Aorta (tissue), 5 donors: ENCODE results near the gene DNAAF1. TPM values are rescaled to one million over a fixed set of nuclear protein-coding genes. Genes with fewer than 3 reads are reported as not detected.
"Not testable (repeated sequence)": the region's sequence is repeated elsewhere in the genome, so short reads cannot be mapped to it uniquely, and the experiment has no call there.

ENCODE experiments used
- ATAC-seq: fragments of 200-7000 bp; cut with Tn5 transposase; one replicate; pipeline ENCODE4 v1.9.1; 2022; ENCODE audit warnings: moderate library complexity; ENCODE audit not compliant: low FRiP score
- DNase-seq, 2 donors: peaks; one replicate each; pipeline ENCODE4 v3.0.0-alpha.2; 2020
- H3K27ac ChIP-seq, 2 donors: one replicate each; pipeline ENCODE4 v1.5.1; 2013; ENCODE audit warnings: low read length in 2 of 2, mild to moderate bottlenecking in 2 of 2, moderate library complexity in 2 of 2, control low read depth in 1 of 2, inconsistent platforms in 1 of 2, low read depth in 1 of 2
- H3K27me3 ChIP-seq, 2 donors: one replicate each; pipeline ENCODE4 v1.6.1; 2013; ENCODE audit warnings: control low read depth in 1 of 2, low read length in 1 of 2, mild to moderate bottlenecking in 1 of 2, moderate library complexity in 1 of 2; ENCODE audit not compliant: insufficient read depth in 2 of 2, control insufficient read depth in 1 of 2
- H3K36me3 ChIP-seq, 2 donors: one replicate each; pipeline ENCODE4 v1.6.1; 2013; ENCODE audit warnings: control low read depth in 1 of 2, low read length in 1 of 2, mild to moderate bottlenecking in 1 of 2; ENCODE audit not compliant: insufficient read depth in 2 of 2, control insufficient read depth in 1 of 2
- H3K4me1 ChIP-seq, 2 donors: one replicate each; pipeline ENCODE4 v1.6.1; 2013; ENCODE audit warnings: low read length in 2 of 2, control low read depth in 1 of 2, mild to moderate bottlenecking in 1 of 2, moderate library complexity in 1 of 2; ENCODE audit not compliant: insufficient read depth in 2 of 2, control insufficient read depth in 1 of 2
- H3K4me3 ChIP-seq, 2 donors: one replicate each; pipeline ENCODE4 v1.5.1; 2013; ENCODE audit warnings: low read length in 2 of 2, control low read depth in 1 of 2, mild to moderate bottlenecking in 1 of 2
- H3K9me3 ChIP-seq: one replicate; pipeline ENCODE4 v1.6.1; 2013; ENCODE audit warnings: mild to moderate bottlenecking, low read length; ENCODE audit not compliant: control insufficient read depth
- WGBS, 2 donors: extraction: QIAGEN DNeasy Blood & Tissue Kit; methylation state at CpG; one replicate each; pipeline ENCODE4 v1.1.7; 2013; 5-methylcytosine and 5-hydroxymethylcytosine counted together
- intact Hi-C, 2 donors: fragments of 100-400 bp; cut with DNase I; formaldehyde crosslinking; loops; one replicate each; pipeline versions ENCODE4 v1.14.2 to v1.15.0; 2022
- polyA plus RNA-seq, 2 donors: library from polyadenylated mRNA; stranded (reverse); fragments of 200-250 nt; gene quantifications; one replicate each; pipeline ENCODE4 v1.2.3, GENCODE V29; 2013
- total RNA-seq, 2 donors: library from RNA; stranded (reverse); fragmentation: NEBNext Ultra II Directional; extraction: Animal tissue kit (Norgen Biotek cat#: 25700); gene quantifications; one replicate each; pipeline ENCODE4 v1.2.1, GENCODE V29; 2021
- donor health status: healthy with polysubstance abuse.
- donor health status: Bipolar disorder and iron deficiency.
- donor health status: DM: no; HTN: no; CAD: no.
- donor health status: DM: no; HTN: no; CAD: no.
- donor health status: DM: yes; HTN: yes; CAD: no.

DNAAF1 gene
- total and polyA plus RNA-seq, 4 donors, result 0.19 to 1.4 (median 0.48) TPM; not detected in 1

DNA sequence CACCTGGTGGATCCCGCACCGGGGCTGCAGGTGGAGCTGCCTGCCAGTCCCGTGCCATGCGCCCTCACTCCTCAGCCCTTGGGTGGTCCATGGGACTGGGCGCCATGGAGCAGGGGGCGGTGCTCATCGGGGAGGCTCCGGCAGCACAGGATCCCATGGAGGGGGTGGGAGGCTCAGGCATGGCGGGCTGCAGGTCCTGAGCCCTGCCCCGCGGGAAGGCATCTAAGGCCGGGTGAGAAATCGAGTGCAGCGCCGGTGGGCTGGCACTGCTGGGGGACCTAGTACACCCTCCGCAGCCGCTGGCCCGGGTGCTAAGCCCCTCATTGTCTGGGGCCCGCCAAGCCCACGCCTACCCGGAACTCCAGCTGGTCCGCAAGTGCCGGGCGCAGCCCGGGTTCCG, 59.4 kb downstream of the DNAAF1 start:
- H3K4me3 ChIP-seq, H3K27me3 ChIP-seq, H3K4me1 ChIP-seq, ATAC-seq, H3K9me3 ChIP-seq, intact Hi-C loops, H3K36me3 ChIP-seq, DNase-seq, H3K27ac ChIP-seq: not testable (repeated sequence)
- WGBS, 2 donors, result 95% methylated on average over 26 of the region's 26 CpGs

- H3K27me3 ChIP-seq, H3K4me1 ChIP-seq, H3K36me3 ChIP-seq, DNase-seq, intact Hi-C loops, H3K9me3 ChIP-seq, H3K27ac ChIP-seq, ATAC-seq, H3K4me3 ChIP-seq: not testable (repeated sequence)
- WGBS, 2 donors, result 92 to 94% methylated on average over 6 of the region's 6 CpGs
Measured at GRCh38 chr16:84205123-84205522, 60.0 kb downstream of the DNAAF1 start.

DNA sequence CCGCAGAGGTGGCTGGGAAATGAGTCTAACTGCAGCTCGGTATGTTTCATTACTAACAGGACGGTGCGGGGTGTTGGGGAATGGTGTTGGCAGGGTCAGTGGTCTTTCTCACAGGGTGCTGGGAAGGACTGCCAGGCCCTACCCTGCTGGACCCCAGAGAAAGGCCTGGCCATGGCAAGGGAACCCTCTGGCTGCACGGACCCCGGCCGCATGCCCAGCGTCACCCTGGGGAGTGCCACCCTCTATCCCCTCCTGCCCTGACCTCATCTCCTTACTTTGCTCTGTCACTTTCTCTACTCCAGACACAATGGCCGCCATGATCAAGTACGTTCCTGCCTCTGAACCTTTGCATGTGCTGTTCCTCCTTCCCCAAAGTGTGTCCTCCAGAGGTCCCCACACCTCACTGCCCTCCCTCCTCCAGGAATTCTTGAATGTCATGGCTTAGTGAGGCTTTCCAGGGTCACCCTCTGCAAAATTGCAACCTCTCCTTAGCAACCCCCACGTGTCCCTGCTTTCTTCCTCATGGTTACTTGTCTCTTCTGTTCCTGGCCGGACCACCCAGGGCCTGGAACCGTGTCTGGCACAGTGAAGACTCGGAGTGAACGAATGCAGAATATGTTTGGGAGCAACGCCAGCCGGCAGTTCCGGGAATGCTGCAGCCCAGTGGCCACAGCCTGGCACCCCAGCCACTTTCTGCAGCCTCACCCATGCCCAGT, 61.0 kb downstream of the DNAAF1 start:
- Histone ChIP-seq H3K27ac (no peak overlapping the region), H3K27me3 (no peaks in the 10 kb centered on the region), H3K9me3 (no peaks in the 10 kb centered on the region), H3K4me3 (no peak overlapping the region), H3K4me1 (no peaks in the 10 kb centered on the region), H3K36me3 (no peaks in the 10 kb centered on the region)
- intact Hi-C loops, result no loop called here
- ATAC-seq (no peak), DNase-seq (no peak)
- WGBS, 2 donors, result 80 to 82% methylated on average over 14 to 18 of the region's 18 CpGs

- Histone ChIP-seq H3K9me3 (no peaks in the 10 kb centered on the region), H3K4me1 (no peaks in the 10 kb centered on the region), H3K36me3 (no peaks in the 10 kb centered on the region), H3K27me3 (no peaks in the 10 kb centered on the region), H3K4me3 (no peak overlapping the region), H3K27ac (no peak overlapping the region)
- DNase-seq, result no peak
- WGBS, 2 donors, result 53 to 62% methylated on average over 6 of the region's 6 CpGs
- intact Hi-C loops, result no loop called here
- no peak for ATAC-seq
Measured at GRCh38 chr16:84207251-84207650, 62.1 kb downstream of the DNAAF1 start.

GRCh38 chr16:84207879-84208278, 62.8 kb downstream of the DNAAF1 start:
- ATAC-seq (no peak), DNase-seq (no peak)
- H3K4me3 ChIP-seq, result no peak overlapping the region
- H3K27me3 ChIP-seq, result no peaks in the 10 kb centered on the region
- no peak overlapping the region for H3K27ac ChIP-seq
- WGBS, 2 donors, result 76 to 80% methylated on average over 8 of the region's 8 CpGs
- H3K4me1 ChIP-seq, result no peaks in the 10 kb centered on the region
- intact Hi-C loops, result no loop called here
- no peaks in the 10 kb centered on the region for H3K9me3 ChIP-seq
- H3K36me3 ChIP-seq, result no peaks in the 10 kb centered on the region

DNA sequence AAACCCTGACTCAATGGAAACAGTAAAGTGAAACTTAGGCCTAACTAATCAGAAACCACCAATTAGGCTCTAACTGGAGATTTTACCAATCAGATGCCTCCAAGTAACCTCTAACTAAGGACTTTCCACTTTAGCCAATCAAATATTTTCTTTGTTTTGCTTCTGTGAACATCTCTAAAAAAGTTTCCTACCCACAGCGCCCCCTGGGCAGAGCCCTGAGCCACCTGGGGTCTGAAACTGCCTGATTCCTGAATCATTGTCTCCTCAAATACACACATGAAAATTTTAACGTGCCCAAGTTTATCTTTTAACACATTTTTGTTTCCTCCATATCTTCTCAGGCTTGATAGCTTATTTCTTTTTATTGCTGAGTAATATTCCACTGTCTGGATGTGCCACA, 64.9 kb downstream of the DNAAF1 start:
- ATAC-seq (no peak), DNase-seq (no peak)
- Histone ChIP-seq H3K4me1 (no peaks in the 10 kb centered on the region), H3K27ac (no peak overlapping the region), H3K27me3 (no peaks in the 10 kb centered on the region), H3K4me3 (no peak overlapping the region), H3K36me3 (no peaks in the 10 kb centered on the region), H3K9me3 (no peaks in the 10 kb centered on the region)
- intact Hi-C loops, result no loop called here
- 77 to 86% methylated on average over 2 of the region's 2 CpGs for WGBS, 2 donors

GRCh38 chr16:84212154-84212553, 67.0 kb downstream of the DNAAF1 start:
- no peak for ATAC-seq
- no peaks in the 10 kb centered on the region for H3K9me3 ChIP-seq
- no peak overlapping the region for H3K27ac ChIP-seq
- H3K4me1 ChIP-seq, result no peaks in the 10 kb centered on the region
- no peak overlapping the region for H3K4me3 ChIP-seq
- WGBS, 2 donors, result 53 to 56% methylated on average over 4 of the region's 4 CpGs
- intact Hi-C loops, result no loop called here
- H3K27me3 ChIP-seq, result no peaks in the 10 kb centered on the region
- no peaks in the 10 kb centered on the region for H3K36me3 ChIP-seq
- no peak for DNase-seq

- H3K9me3 ChIP-seq, result no peaks in the 10 kb centered on the region
- ATAC-seq, result no peak
- H3K36me3 ChIP-seq, result no peaks in the 10 kb centered on the region
- H3K4me3 ChIP-seq, result no peak overlapping the region
- no peaks in the 10 kb centered on the region for H3K4me1 ChIP-seq
- H3K27ac ChIP-seq, result no peak overlapping the region
- intact Hi-C loops, result no loop called here
- WGBS, 2 donors, result 90 to 93% methylated on average over 3 to 4 of the region's 4 CpGs
- DNase-seq, result no peak
- no peaks in the 10 kb centered on the region for H3K27me3 ChIP-seq
Measured at GRCh38 chr16:84212631-84213030, 67.5 kb downstream of the DNAAF1 start.

DNA sequence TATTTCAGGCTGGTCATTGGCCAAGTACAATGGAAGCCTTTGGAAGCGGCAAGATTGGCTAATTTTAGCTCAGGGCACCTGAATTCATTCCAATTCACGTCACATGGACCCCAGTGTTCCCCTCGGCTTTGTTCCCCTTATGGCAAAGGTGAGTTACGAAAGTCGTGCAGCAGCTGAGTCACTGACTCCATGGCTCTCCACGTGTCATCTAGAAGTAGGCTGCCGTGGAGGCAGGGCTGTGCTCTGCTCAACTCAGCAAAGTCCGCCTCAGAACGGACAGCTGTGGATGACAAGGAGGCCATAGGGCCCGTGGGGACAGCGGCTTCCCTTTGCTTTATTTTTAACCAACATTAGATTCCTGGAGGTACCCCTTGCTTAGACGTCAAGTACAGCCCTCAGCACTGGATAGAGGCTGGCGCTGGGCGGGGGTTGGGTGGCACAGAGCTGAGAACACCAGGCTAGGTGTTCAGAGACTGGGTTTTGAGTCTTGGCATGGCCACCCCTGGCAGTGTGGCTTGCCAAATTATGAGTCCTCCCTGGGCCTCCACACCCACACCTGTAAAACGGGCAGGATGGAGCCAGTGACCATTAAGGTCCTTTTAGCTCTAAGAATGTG, 69.5 kb downstream of the DNAAF1 start:
- Histone ChIP-seq H3K9me3 (no peaks in the 10 kb centered on the region), H3K27ac (no peak overlapping the region), H3K4me3 (no peak overlapping the region), H3K27me3 (no peaks in the 10 kb centered on the region), H3K36me3 (no peaks in the 10 kb centered on the region), H3K4me1 (no peaks in the 10 kb centered on the region)
- WGBS, 2 donors, result 60 to 71% methylated on average over 15 of the region's 15 CpGs
- ATAC-seq (no peak), DNase-seq (no peak)
- intact Hi-C loops, result no loop called here
